SH-SY5Y (cell line): ENCODE results near the gene TRIM33.

Experiments
- GATA2 ChIP-seq: IDR thresholded peaks from 2 replicates; pipeline ENCODE4 v1.6.1; 2011; ENCODE audit warnings: mild to moderate bottlenecking, low read depth, low read length
- GATA3 ChIP-seq: IDR thresholded peaks from 2 replicates; pipeline ENCODE4 v1.6.1; 2011; ENCODE audit warnings: low read depth, mild to moderate bottlenecking, low read length, moderate library complexity

GRCh38 chr1:114437812-114438211, 73.2 kb downstream of the TRIM33 start:
- no peak for TF ChIP-seq GATA3
- TF ChIP-seq GATA2, result no peak
